Smooth muscle cell of the brain vasculature (primary cell): ENCODE measurements around the gene SLC7A6OS.

Experiments used
- DNase-seq: peaks from one replicate; pipeline ENCODE4 v3.0.0-alpha.2; 2012; ENCODE audit warnings: low read depth, low spot score

The SLC7A6OS gene

DNA sequence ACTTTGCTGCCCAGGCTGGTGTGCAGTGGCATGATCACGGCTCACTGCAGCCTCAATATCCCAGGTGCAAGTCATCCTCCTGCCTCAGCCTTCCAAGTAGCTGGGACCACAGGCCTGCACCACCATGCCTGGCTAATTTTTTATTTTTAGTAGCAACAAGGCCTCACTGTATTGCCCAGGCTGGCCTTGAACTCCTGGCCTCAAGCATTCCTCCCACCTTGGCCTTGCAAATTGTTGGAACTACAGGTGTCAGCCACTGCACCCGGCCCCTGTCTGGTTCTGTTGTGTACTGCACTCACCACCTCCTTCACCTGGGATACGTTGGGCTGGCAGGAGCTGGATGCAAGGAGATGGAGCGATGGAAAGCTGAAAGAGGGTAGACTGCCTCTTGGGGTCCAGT is 57.0 kb downstream of the SLC7A6OS start:
- no peak for DNase-seq

DNA sequence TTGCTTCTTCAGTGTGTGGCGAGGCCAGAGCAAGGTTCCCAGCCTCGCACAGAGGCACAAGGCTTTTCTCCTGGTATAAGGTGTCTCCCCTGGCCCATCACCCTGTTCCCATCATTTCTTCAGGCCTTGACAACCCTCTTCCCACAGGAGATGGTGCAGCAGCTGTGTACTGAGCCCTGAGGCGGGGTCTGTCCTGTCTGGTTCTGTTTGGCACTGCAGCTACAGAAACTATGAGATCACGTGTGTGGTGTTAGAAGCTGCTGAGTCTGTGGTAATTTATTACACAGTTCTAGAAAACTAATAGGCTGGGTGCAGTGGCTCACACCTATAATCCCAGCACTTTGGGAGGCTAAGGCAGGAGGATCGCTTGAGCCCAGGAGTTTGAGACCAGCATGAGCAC is 58.4 kb downstream of the SLC7A6OS start:
- DNase-seq = no peak

DNA sequence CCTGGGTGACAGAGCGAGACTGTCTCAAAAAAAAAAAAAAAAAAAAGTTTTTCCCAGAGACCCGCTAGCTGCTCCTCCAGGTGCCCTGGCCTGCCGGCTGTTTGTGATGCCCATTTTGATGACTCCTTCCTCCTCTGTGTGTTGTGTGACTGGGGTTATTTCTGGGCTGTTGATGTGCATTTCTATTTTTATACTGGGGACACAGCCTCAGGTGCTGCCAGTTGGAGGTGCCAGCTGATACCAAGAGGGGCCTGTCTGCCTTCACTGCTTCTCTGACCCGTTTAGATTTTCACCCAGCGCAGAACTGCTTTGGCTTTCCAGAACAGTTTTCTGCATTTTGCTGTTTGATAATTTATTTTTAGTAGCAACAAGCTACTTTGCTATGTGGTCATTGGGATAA is 58.9 kb downstream of the SLC7A6OS start:
- no peak for DNase-seq

DNA sequence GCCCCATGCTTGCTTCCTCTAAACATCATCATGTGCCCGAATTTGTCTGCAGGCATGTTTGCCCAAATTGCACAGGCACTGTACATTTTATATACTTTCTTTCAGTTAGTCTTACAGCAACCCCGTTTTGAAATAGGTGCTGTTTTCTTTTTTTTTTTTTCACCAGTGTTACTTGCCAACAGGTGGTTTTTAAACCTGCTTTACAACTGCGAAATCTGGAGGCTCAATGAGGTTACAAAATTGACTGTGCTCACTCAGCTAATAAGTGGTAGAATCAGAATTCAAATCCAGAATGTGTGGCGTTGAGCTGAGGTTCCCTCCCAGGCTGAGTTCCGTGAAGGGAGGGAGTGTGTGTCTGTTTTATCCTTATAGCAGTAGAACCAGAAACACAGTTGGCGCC is 59.8 kb downstream of the SLC7A6OS start:
- no peak for DNase-seq

DNA sequence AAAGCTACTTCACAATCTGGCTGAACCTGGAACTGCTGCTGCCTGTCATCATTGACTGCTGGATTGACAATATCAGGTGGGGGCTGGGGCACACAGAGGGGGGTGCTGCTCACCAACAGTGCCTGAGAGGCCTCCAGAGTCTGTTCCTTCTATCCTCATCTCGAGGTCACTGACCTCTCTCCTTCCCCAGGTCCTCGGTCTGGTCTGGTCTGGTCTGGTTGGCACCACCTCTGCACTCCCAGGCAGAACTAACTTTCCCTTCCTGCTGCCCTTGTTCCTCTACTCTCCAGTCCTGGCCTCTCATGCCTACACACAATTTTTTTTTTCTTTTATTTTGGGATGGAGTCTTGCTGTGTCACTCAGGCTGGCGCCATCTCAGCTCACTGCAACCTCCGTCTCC is 61.4 kb downstream of the SLC7A6OS start:
- no peak for DNase-seq
